AG09309 (cell line): ENCODE measurements around the gene ZMPSTE24.

Experiments used
- DNase-seq: peaks from one replicate; pipeline ENCODE4 v3.0.0-alpha.2; 2010; ENCODE audit warnings: low read depth
- H3K4me3 ChIP-seq: 2 replicates; pipeline ENCODE4 v1.5.1; 2011; ENCODE audit warnings: mild to moderate bottlenecking, low read depth, low read length, moderate library complexity; ENCODE audit not compliant: control insufficient read depth
- TF ChIP-seq, protein P1 (sequence below): IDR thresholded peaks from 2 replicates; pipeline ENCODE4 v1.5.1; 2011; ENCODE audit warnings: mild to moderate bottlenecking, low read depth, low read length, inconsistent platforms; ENCODE audit not compliant: insufficient read depth, control insufficient read depth; ENCODE audit errors: missing control alignments

Gene ZMPSTE24

DNA sequence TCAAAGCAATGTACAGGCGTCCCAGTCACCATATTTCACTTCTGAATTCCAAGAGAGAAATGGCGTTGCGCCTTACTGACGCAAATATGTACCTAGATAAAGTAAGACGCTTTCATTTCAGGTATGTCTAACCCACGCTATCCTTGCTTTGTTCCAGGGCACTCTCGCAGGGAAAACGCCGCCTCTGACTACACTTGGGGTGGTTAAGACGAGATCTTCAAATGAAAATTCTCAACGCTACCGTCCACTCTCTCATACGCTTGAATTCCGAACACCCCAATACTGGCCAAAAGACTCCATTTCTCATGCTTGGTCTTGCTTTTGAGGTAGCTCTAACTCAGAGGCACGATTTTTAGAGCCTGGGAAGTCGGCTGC is 736 bp upstream of the ZMPSTE24 start:
- DNase-seq = no peak
- TF ChIP-seq, protein P1, sequence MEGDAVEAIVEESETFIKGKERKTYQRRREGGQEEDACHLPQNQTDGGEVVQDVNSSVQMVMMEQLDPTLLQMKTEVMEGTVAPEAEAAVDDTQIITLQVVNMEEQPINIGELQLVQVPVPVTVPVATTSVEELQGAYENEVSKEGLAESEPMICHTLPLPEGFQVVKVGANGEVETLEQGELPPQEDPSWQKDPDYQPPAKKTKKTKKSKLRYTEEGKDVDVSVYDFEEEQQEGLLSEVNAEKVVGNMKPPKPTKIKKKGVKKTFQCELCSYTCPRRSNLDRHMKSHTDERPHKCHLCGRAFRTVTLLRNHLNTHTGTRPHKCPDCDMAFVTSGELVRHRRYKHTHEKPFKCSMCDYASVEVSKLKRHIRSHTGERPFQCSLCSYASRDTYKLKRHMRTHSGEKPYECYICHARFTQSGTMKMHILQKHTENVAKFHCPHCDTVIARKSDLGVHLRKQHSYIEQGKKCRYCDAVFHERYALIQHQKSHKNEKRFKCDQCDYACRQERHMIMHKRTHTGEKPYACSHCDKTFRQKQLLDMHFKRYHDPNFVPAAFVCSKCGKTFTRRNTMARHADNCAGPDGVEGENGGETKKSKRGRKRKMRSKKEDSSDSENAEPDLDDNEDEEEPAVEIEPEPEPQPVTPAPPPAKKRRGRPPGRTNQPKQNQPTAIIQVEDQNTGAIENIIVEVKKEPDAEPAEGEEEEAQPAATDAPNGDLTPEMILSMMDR = no peak
- H3K4me3 ChIP-seq = peak overlapping the region; percentile 97

DNA sequence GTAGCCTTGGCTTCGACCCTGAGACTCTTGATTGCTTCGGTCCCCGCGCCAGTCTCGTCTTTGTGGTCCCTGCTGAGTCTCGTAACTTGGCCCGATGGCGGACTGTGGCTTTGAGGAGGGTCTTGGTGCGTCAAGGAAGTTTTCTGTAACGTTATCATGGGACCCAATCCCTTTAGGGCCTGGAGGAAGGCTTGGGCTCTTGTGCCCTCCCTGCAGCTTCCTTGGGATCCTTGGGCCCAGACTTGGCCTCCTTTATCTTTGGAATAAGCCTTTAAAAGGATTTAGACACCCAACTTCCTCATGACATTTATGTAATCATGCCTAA is 371 bp downstream of the ZMPSTE24 start:
- H3K4me3 ChIP-seq = peak overlapping the region; percentile 97
- TF ChIP-seq, protein P1 = no peak
- DNase-seq = no peak

DNA sequence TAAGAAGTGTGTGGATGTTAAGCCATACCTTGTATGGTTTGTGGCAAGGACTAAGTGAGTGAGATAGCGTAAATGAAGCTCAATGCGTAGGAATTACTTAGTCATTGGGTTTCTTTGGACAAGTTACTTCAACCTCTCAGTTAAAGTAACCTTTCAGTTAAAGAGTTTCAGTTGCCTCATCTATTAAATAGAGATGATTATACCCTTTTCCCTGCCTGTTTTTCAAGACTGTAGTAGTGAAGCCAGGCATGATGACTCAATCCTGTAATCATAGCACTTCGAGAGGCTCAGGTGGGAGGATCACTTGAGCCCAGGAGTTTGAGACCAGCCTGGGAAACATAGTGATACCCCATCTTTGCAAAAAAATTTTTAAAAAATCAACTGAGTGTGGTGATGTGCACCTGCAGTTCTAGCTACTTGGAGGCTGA is 6.3 kb downstream of the ZMPSTE24 start:
- DNase-seq = no peak
- TF ChIP-seq, protein P1 = no peak
- no peak overlapping the region for H3K4me3 ChIP-seq

DNA sequence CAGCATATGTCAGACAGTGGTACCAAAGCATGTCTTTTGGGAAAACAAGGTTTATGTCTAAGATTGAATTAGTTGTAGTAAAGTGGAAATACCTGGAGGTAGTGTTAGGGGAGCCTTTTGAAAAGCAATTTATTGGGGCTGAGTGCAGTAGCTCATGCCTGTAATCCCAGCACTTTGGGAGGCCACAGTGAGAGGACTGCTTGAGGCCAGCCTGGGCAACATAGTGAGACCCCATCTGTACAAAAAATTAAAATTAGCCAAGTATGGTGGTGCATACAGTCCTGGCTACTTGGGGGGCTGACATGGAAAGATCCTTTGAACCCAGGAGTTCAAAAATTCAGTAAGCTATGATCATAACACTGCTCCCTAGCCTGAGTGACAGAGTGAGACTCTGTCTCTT is 7.3 kb downstream of the ZMPSTE24 start:
- no peak for DNase-seq
- TF ChIP-seq, protein P1 = no peak
- H3K4me3 ChIP-seq = no peak overlapping the region

DNA sequence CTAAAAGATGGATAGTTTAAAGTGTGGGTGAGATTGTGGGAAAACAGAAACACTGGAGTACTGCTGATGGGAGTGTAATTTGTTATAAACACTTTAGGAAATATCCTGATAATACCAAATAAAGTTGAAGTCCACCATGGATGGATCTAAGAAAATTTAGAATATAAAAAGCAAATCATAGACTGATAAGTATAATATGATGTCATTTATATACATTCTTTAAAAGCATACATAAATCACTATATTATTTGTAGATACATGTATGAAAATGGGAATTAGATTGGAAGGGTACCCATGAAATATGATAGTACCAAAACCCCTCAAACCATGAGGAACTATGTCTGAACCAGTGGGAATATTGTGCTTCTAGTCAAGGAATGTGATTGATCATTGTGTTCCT is 7.9 kb downstream of the ZMPSTE24 start:
- H3K4me3 ChIP-seq = no peak overlapping the region
- DNase-seq = no peak
- TF ChIP-seq, protein P1 = no peak

DNA sequence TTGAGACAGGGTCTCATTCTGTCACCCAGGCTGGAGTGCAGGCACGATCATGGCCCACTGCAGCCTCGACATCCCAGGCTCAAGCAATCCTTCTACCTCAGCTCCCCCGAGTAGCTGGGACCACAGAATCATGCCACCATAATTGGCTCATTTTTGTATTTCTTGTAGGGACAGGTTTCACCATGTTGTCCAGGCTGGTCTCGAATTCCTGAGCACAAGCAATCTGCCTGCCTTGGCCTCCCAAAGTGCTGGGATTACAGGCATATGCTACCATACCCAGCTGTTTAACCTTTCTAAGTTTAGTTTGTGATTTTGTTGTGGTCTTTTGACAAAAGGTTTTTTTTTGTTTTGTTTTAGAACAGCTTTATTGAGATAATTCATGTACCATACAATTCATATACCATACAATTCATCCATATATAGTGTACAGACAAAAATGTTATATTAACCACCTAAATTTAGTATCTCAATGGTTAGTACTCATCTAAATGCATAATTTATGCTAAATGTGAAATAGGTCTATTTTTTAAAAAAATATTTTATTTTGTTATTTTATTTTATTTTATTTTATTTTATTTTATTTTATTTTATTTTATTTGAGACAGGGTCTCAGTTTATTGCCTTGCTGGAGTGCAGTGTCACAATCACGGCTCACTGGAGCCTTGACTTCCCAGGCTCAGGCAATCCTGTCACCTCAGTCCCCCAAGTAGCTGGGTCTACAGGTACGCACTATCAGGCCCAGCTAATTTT is 8.9 kb downstream of the ZMPSTE24 start:
- TF ChIP-seq, protein P1 = no peak
- no peak overlapping the region for H3K4me3 ChIP-seq
- no peak for DNase-seq
